Amygdala (tissue), 56 donors: Measurements from ENCODE around the gene UBALD2.
"Not testable (repeated sequence)": the region's sequence is repeated elsewhere in the genome, so short reads cannot be mapped to it uniquely, and the experiment has no call there.

Experiments
- DNase-seq, 56 donors: peaks; one replicate each; lab custom pipeline; 2025; lab: John Stamatoyannopoulos, UW

Gene UBALD2

DNA sequence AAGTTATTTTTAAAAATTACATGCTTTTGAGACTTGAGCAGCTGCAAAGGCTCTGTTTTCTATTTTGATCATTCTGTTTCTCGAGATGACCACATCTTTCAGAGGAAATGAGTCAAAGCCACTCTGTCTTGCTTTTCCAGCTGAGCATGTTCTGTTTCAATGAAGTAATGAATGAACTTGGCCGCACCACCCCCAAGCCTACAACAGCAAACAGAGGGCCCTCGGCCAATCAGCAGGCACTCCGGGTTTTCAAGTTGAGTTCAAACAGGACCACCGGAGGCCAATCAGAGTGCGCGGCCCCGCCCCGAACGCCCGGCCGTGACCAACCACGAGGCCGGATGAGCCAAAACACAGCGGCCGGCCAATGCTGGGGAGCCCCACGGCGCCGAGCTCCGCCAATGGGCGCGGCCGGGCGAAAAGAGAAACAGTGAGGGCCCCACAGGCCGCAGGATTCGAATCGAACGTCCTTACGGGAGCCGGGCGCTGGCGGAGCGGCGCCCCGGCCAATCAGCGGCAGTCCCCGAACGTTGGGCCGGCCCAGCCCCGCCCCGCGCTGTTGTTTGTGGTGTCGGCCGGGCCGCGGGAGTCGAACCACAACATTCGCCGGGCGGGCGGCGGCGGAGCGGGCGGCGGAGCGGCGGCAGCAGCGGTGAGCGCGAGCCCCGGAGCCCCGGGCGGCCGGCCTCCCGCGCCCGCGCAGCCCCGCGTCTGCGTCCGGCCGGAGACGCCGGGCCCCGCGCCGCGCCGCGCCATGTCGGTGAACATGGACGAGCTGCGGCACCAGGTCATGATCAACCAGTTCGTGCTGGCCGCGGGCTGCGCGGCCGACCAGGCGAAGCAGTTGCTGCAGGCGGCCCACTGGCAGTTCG is at the start of gene UBALD2:
UBALD2 (plus strand) TSS at position 594 of the 869 bp plus-strand sequence; CDS start at position 752, 158 bp downstream.
- peak; percentile 72 to 100 (median 99) for DNase-seq

DNA sequence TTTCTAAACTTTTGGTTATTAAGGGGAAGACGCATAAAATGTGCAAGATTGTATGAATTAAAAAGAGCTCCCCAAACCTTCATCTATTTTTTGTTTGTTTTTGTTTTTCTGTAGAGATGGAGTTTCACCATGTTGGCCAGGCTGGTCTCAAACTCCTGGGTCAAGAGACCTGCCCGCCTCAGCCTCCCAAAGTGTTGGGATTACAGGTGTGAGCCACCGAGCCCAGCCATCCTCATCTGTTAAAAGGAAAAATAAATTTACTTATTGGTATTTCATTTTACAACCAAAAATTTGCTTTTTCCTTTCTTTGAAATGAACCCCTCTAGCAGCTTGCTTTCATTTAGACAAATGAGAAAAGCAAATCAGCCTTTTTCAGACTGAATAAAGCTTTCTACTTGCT is 48.1 kb upstream of the UBALD2 start:
- no peak for DNase-seq

DNA sequence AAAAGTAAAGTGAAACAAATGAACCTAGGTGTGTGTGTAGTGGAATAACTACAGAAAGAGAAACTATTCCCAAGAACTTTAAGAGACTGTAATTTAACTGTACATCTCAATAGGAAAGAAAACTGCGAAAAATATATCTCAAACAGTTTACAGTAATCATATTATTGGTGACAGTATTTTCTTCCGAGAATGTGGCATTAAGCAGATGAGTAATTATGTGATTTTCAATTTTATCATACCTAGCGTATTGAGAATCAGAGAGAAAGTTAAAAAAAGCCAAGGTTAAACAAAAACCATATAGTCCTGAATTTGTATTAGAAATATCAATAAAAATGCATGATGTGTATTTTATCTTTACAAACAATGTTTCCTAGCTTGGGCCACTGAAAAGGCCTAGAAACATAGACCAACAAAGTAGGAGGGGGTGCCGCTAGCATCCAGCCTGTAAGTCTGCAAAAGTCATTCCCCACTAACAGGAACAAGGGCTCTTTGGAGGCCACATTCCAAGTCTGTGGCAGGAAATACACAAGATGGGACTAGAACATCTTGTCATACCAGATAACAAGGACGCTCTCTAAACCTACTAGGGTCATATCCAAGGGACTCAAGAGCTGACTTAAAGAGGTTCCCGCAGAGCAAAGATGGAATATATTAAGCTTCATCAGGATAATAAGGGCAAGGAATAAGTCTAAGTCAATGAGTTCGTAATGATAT is 45.3 kb upstream of the UBALD2 start:
- no peak for DNase-seq

DNA sequence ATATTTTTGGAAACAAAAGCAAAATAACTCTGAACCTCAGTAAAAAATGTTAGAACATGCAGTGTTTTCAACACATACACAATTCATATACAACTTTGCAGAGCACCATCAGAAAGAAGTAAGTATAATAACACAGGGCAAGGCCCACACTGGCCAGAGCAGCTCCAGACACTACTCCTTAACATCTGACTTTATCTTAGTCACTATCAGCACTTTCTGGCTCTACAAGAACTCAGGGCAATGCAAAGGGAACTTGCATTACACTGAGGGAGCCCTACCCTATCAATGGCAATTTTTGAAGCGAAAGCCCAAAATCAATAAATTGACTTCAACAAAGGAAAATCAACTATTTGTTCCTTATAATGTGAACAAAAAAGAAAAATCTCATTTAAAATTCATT is 41.3 kb upstream of the UBALD2 start:
- no peak for DNase-seq

DNA sequence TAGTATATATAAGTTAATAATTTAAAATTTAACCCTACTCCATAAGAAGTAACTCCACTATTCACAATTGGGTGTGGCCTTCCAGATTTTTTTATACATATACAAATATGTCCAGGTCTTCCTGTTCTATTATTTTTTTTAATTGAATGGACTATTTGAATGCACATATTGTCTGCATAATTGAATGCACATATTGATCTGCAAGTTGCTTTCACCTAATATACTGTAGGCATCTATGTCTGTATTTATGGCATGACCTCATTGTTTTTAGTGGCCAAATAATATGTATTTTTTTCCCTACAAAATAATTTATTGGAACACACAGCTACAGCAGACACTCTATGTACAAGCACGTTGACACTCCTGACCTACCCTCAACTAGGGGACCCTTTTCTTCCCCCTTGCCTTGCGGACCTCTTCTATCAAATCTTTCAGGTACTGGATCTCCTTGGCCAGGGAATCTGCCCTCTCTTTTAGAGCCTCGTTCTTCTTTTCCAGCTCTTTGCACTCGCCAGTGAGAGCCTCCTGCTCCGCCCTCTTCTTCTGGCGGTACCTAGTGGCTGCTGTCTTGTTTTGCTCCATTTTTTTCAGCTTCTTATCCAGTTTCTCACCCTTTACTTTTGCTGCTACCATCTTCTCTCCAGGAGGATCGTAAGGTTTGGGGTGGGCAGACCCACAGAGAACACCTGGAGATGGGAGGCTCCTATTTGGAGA is 39.6 kb upstream of the UBALD2 start:
- DNase-seq = not testable (repeated sequence)

DNA sequence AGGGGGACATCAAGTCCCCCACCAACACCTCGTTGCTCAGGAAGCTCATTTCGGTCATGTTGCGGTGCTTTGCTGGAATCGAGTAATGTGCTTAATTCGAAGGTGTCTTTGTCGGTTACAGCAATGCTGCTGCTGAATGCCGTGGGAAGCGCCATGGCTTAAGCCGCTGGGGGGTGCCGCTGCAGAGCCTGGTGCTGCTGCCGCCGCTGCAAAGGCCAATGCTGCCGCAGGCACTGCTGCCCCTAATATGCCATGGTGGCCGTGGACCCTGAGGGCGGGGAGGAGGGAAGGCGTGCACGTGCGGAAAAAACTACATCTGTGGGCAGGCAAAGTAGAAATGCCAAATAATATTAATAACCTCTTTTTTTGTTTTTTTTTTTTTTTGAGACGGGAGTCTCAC is 38.4 kb upstream of the UBALD2 start:
- not testable (repeated sequence) for DNase-seq

DNA sequence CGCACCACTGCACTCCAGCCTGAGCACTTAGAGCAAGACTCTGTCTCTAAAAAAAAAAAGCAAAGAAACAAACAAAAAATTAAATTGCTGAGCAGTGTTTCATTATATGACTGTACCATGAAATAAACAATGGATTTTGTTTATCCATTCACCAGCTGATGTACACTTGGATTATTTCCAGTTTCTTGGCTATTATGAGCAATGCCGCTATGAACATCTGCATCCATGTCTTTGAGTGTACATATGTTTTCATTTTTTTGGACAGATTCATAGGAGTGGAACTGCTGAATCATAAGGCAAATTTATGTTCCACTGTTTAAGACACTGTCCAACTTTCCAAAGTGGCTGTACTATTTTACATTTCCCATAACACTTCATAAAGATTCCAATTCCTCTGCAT is 32.8 kb upstream of the UBALD2 start:
- DNase-seq = no peak

DNA sequence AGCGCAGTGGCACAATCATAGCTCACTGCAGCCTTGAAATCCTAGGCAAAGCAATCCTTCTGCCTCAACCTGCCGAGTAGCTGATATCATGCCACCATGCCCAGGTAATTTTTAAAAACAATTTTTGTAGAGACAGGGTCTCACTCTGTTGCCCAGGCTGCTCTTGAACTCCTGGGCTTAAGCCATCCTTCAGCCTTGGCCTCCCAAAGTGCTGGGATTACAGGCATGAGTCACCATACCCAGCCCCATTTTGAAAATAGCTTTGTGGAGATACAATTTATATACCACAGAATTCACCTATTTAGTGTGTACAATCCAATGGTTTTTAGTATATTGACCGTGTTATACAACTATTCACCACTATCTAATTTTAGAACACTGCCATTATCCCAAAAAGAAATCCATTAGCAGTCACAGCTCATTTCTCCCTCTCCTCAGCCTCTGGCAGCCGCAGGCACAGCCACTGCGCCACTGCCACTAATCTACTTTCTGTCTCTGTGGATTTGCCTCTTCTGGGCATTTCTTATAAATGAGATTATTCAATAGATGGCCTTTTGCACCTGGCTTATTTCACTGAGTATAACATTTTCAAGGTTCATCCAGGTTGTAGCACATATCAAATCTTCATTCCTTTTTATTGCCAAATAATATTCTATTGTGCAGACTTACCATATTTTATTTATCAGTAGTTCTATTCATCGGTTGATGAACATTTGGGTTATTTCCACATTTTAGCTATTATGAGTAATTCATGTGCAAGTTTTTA is 31.4 kb upstream of the UBALD2 start:
- DNase-seq = no peak

DNA sequence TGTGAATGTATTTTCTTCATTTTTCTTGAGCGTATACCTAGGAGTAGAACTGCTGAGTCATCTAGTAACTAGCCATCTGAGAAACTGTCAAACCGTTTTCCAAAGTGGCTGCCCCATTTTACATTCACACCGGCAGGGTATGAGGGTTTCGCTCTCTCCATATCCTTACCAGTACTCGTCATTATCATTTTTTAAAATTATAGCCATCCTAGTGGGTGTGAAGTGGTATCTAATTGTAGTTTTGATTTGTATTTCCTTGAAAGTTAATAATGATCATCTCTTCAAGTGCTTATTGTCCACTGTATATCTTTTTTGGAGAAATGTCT is 30.8 kb upstream of the UBALD2 start:
- no peak for DNase-seq

DNA sequence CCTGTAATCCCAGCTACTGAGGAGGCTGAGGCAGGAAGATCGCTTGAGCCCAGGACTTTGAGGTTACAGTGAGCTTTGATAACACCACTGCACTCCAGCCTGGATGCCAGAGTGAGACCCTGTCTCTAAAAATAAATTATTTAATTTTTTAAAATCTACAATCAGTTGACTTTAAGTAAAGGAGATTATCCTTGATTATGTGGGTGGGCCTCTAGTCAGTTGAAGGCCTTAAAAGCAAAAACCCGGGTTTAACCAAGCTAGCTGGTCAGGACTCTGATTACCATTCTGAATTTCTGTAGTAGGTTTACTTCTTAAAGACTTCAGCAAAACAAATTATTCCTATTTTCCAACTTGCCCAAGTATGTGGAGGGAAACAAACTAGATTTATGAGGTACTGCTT is 29.3 kb upstream of the UBALD2 start:
- DNase-seq = no peak

DNA sequence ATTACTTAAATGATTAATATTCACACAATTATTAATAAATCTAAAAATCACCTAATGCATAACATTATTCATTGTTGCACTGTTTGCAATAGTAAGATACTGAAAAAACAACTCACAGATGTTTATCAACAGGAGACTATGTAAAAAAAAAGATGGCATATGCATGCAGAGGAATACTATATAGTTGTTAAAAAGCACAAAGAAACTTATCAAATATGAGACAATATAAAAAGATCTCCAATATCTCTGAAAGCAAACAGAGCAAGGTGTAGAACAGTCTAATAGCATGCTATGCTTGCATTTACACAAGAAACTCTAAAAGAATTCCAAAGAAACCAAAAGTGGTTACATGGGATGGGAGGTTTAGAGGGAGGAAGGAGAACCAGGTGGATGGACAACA is 28.5 kb upstream of the UBALD2 start:
- no peak for DNase-seq

DNA sequence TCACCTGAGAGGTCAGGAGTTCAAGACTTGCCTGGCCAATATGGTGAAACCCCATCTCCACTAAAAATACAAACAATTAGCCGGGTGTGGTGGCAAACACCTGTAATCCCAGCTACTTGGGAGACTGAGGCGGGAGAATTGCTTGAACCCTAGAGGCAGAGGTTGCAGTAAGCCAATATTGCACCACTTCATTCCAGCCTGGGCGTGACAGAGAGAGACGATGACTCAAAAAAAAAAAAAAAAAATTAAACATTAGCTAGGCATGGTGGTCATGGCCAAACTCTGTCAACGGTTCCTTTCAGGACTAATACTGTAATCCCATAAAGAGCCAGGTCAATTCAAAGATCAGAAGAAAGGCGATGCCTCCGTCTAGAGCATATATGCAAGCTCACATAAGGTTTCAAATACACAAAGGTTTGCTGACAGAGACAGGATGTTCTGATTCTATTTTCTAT is 27.3 kb upstream of the UBALD2 start:
- no peak for DNase-seq

DNA sequence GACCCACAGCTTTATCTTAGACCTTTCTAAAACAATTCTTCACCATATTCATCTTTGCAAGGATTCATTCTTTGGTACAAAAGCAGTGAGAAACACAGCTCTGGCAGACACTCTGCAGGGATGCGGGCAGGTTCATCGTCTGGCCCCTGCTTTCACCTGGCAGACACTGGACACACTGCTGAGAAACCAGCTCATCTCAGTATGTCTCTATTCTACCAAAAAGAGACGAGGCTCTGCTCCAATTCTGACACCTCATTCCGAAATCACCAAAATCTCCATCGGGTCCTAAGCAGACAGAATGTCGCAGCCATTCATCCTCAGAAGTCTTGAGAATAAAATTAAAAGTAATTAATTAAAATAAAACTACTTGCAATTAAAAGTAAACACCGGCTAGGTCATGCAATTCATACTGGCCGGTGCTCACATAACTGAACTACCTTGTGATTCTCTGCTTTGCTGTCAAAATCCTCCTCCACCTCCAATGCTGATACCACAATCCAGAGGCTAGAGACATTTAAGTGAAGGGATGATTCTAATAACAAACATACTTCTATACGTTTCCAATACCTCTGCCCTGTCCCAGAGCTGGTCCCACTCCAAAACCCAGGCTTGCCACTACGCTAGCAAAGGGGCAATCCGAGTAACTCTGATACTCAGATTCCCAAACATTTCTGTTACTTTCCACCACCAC is 26.2 kb upstream of the UBALD2 start:
- peak in 2 of 56 donors; percentile 19 to 25 for DNase-seq

DNA sequence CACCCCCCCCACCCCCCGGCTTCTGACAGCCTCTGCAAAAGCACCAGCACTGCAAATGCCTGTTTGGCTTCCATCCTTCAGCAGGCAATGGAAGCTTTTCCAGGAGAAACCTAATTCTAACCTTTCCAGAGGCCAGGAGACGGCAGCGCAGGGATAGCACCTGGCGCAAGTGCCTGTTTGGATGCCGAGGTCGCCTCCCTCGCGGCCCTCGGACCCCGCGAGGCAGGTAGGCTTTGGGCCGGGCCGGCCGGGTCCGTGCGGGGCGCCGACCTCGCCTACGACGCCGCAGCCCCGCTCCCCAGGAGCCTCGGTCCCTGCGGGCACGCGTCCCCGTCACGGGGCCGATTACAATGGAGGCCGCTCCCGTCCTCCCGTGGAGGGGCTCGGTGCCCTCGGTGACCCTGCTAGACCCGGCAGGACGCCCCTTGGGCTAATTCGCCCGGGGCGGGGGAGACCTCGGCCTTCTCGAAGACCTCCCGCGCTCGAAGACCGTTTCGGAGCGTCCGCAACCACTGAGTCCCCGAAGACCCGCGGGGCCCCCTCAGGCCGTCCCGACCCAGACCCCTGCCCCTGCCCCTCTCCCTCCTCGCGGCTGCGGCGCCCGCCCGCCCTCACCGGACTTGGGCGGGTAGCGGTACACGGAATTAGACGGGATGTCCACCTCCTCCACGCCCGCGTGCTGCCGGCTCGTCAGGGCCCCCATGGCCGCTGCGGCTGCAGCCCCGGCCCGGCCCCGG is 25.4 kb upstream of the UBALD2 start:
- DNase-seq = peak in 1 of 56 donors; percentile 15

DNA sequence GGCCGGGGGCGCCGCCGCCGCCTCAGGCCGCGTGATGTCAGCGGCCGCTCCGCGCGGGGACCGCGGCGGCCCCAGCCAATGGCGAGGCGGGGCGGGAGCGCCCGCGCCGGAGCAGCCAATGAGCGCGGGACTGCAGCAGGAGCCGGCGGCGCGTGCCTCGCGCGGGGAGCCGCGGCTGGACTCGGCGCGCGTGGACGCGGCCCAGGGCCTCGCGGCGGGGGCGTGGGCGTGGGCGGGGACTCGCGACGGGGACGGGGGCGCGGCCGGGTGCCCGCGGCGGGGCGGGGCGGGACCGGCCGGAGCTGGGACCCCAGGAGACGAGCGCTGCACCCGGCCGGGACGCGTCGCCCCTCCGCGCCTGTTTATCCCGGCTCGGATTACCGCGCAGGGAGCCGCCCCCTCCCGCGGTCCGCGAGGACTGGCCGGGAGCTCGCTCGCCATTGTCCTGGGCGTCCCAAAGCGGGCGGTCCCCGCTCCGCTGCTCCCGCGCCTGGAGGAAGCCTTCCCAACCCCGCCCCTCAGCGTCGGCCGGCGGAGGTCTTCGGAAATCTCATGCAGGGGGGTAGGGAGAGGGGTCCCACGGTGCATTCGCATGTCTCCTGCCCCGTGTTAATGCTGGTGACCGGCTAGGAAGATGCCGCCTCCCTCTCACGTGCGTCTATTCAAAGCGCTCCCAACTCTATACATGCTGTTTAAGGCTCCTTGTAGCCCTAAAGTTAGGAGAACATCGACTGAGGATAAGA is 24.5 kb upstream of the UBALD2 start, which contains the start of gene RNF157:
RNF157 (minus strand) TSS at position 33 of the 743 bp plus-strand sequence. CDS start 253 bp downstream, outside the sequence.
- DNase-seq = peak in 43 of 56 donors; percentile 25 to 82 (median 55)

DNA sequence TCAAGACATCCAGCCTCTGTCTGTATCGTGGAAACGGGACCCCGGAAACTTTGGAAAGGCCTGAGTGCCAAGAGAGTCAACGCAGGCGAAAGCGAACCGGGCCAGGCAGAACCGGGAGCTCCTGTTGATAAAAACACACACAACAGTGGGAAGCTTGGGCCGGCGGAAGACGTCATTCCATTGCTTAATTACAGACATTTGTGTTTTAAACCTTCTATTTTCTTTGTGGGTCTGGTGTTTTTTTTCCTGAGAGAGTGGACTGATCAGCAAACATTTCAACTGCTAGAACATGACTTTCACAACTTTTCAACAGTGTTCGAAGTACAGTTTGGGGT is 24.0 kb upstream of the UBALD2 start:
- DNase-seq = peak in 3 of 56 donors; percentile 40 to 43 (median 42)

DNA sequence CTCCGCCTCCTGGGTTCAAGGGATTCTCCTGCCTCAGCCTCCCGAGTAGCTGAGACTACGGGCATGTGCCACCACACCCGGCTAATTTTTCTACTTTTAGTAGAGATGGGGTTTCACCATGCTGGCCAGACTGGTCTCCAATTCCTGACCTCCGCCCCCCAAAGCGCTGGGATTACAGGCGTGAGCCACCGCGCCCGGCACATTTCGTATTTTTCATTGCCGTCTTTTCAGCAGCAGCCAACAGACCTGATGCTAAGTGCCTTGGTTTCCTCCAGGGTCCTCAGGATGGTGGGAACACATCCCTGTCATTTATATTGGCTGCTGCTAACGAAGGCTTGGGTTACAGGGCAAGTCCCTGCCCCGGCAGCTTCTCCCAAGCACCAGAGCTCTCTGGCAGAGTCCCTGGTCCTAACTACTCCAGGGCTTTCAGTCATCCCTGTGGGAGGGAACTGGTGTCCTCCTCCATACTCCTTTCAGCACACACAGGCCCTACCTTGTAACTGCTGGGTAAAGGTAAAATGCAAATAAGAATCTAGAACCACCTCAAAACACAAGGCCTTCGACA is 23.4 kb upstream of the UBALD2 start:
- DNase-seq = no peak
